HG03521 (cell line): ENCODE results near the gene OR6K2.
"Not testable (repeated sequence)": the region's sequence is repeated elsewhere in the genome, so short reads cannot be mapped to it uniquely, and the experiment has no call there.

ENCODE experiments used
- ATAC-seq: cut with Tn5 transposase; IDR thresholded peaks from one replicate; pipeline ENCODE4 v1.9.1; 2021; ENCODE audit warnings: mild to moderate bottlenecking, moderate library complexity; ENCODE audit not compliant: unreplicated experiment

OR6K2 gene

DNA sequence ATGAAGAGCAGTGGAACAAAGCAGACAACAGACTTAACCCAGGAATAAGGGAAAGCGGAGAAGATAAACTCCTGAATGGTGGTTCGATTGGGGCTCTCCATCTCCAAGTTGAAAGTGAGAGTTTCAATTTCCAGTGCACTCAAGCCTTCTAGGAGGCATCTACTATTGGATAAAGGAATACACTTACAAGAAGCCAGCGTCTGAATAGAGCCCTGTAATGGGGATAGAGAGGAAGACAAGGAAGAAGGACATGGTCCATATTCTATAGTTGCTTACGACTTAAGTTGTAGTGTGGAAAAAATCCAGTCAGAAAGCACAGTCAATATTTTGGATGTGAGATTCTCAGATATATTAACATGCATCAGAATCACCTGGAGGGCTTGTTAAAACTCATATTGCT lies at the start of gene OR6K2:
Gene OR6K2 (minus strand): TSS at position 101 of the 400 bp plus-strand sequence. CDS start 0 bp downstream, at position 101.
- no peak for ATAC-seq

DNA sequence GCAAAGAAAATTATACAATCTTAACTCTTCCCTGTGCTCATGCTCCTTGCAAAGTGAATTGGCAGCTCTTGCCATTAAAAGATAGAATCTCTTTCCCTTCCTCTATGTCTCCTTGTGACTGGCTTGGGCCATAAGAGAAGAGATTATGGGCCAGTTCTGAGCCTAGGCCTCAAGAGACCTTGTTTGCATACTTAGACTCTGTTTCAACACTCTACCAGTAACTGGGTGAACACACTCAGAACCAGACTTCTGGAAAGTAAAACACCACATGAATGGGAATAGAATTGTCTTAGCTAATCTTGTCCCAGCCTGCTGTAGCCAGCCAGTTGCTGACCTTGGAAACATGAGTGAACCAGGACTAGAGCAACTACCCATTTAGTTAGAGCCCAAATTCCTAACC lies 35.4 kb upstream of the OR6K2 start:
- ATAC-seq, result no peak

DNA sequence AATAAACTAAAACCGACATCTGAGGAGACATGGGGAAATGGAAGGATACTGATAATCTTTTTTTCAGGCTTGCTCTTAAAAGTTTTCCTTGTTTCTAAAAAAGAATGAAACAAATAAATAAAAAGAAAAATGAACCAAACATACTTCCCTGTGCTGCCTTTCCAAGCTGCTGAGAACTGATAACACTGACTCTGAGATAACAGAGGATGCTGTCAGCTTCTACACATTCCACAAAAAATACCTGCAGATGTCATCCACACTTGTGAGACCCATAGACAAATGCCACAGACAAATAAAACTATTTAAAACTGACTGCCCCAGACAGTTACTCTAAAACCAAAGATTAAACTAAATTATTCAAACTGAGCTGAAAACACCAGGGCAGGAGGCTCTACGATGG lies 32.1 kb upstream of the OR6K2 start:
- ATAC-seq, result no peak

- no peak for ATAC-seq
These were observed 31.3 kb upstream of the OR6K2 start for GRCh38 chr1:158731707-158732106.

DNA sequence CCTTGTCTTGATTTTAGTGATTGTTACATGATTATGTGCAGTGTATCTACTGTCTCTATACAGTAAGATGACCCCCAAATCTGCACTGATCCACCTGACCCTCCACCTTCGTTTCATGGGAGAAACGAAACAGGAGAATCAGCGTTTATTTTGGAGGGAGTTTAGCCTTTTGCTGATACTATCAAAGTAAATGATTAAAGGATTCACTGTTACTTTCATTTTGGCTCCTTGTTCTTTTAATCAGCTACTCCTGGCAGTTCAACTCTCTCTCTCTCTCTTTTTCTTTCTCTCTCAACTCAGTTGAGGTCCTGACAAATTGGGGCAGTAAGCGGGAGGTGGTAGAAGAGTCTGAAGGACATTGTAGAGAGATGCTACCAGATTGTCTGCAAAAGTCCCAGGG lies 30.0 kb upstream of the OR6K2 start:
- ATAC-seq, result no peak

- ATAC-seq, result no peak
These were observed 28.2 kb upstream of the OR6K2 start for GRCh38 chr1:158728510-158729225.

DNA sequence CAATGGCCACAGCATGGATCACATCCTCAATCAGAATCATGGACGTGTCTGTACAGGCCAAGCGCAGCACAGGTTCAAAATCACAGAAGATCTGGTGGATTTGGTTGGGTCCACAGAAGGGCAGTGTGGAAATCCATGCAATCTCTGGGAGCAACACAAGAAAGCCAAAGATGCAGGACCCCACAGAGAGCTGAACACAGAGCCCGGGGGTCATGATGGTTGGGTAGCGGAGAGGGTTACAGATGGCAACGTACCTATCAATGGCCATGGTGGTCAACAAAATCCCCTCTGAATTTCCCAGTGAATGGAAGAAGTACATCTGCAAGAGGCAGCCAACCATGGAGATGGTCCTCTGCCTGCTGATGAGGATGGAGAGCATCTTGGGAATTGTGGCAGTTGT lies 24.0 kb upstream of the OR6K2 start:
- ATAC-seq, result no peak

GRCh38 chr1:158720620-158721019 lies 20.2 kb upstream of the OR6K2 start, which contains the start of gene OR6K3:
OR6K3 (minus strand) TSS chr1:158720720; CDS start chr1:158718115, 2,605 bp downstream.
- ATAC-seq, result no peak

DNA sequence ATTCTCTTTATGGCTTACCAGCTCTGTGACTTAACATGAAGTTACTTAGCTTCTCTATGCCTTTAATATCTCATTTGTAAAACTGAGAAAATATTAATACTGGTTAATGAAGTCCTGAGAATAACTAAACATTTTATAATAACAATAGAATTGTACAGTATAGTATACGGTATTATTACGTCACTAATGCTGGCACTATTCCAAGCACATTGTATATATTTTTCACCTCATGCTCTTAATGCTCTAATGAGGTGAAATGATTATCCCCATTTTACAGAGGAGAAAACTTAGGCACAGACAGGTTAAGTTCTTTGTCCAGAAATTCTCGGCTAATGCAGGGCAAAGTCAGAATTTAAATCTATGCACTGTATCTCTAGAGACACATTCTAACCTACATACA lies 19.2 kb upstream of the OR6K2 start:
- ATAC-seq, result no peak

DNA sequence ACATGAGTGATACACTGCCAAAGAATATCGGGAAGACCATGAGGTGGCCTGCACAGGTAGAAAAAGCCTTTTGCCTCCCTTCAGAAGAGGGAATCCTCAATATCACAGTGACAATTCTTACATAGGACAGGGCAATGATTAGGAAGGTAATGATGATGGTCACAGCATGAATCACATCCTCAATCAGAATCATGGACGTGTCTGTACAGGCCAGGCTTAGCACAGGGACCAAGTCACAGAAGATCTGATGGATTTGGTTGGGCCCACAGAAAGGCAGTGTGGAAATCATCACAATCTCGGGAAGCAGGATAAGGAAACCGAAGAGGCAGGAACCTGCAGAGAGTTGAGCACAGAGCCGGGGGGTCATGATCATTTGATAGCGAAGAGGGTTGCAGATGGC lies 16.9 kb upstream of the OR6K2 start:
- ATAC-seq, result no peak

GRCh38 chr1:158716335-158716734 lies 15.9 kb upstream of the OR6K2 start:
- no peak for ATAC-seq

DNA sequence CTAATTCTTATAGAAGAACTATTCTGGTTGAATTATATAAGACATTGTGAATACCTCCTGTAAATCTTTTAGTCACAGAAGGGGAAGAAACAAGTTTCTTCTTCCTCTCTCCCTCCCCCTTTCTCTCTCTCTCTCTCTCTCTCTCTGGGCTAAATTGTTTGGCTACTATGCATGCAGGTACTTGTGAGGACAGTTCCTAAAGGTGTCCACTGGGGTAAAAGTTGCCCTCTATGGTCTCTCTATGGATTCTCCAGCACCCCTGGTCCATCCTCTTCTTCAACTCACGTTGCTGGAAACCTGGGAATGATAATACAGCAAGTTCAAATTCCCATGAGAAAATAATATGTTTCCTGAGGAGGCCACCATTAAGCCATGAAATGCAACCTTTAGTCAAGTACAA lies 14.3 kb upstream of the OR6K2 start:
- no peak for ATAC-seq

DNA sequence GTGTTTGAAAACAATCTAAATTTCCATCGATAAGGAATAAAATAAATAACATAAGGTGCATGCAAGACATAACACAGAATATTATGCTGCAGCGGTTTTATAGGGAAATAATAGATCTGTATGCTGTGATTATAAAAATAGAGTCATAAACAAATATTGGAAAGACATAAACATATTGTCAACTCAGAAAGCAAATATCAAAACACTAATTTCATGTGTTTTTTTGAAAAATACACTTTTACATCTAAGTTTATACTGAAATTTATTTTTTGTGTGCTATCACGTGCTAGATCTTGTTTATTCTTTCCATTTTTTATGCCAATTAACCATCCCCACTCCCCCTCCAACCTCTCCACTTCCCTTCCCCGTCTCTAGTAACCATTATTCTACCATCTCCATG lies 10.6 kb upstream of the OR6K2 start:
- no peak for ATAC-seq

- ATAC-seq, result no peak
These were observed 5.6 kb upstream of the OR6K2 start for GRCh38 chr1:158706096-158706495.

DNA sequence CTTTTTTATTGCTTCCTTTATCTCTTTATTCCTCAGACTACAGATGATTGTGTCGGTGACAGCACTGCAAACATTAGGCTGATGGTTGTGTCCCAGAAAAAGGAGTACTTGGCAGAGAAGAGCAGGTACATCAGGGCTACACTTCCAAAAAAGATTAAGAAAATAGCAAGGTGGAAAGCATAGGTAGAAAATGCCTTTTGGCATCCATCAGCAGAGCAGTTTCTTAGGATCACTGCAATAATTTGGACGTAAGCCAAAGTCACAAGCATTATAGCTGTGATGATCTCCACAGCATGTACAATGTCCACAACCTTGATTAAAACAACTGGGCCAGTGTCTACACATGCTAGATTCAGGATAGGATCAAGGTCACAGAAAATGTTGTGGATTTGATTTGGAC lies 5.9 kb downstream of the OR6K2 start:
- no peak for ATAC-seq

DNA sequence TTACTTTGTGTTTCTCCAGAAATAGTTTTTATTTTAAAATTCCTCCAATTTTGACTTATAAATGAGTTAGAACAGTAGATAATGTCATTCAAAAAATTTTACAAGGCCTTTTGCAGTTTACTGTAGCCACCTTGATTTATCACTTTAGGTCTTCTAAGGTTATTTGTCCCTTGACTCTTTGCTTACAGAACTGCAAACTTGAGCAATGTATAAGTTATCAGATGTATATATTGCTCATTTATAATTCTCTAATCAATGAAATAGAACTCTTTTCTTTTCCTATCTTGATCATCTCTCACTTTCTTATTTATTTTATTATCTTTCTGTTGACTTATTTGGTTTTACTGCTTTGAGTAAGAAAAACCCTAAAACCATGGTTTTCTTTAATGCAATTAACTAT lies 8.1 kb downstream of the OR6K2 start:
- no peak for ATAC-seq

DNA sequence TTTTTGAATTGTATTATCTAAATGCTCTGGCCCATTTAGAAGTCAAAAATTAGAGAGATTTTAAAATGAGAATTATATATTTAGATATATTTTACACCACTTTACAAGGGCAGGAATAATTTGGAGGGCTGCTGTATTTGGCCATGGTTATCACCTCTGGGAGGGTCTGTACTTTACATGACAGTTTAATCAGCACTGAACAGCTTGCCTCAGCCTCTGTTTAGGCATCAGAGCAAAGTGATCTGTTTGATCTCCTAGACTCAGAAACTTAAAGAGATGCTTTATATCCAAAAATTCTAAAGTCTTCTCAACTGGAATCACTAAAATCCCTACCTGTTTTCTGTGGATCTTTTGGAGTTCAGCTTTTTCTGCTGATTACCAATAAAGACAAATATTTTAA lies 8.5 kb downstream of the OR6K2 start:
- ATAC-seq, result no peak

DNA sequence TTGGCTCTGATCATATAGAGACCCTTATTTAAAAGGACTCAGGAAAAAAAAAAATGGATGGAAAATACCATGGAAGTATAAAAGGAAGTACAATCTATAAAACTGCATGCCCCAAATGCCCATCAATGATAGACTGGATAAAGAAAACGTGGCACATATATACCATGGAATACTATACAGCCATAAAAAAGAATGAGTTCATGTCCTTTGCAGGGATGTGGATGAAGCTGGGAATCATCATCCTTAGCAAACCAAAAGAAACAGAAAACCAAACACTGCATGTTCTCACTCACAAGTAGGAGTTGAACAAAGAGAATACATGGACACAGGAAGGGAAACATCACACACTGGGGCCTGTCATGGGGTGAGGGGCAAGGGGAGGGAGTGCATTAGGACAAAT lies 9.3 kb downstream of the OR6K2 start:
- not testable (repeated sequence) for ATAC-seq

- ATAC-seq, result no peak
These were observed 10.6 kb downstream of the OR6K2 start for GRCh38 chr1:158689875-158690274.

DNA sequence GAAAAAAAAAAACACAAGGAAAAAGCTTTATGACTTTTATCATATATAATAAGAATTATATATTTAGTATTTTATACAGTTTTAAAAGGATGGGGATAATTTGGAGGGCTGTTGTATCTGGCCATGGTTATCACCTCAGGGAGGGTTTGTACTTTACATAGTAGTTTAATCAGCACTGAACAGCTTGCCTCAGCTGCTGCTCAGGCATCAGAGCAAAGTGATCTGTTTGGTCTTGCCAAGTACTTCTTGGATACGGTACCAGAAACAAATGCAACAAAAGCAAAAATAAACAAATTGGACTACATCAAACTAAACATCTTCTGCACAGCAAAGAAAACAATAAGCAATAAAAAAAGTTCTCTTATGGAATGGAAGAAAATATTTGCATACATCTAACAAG lies 11.3 kb downstream of the OR6K2 start:
- no peak for ATAC-seq

DNA sequence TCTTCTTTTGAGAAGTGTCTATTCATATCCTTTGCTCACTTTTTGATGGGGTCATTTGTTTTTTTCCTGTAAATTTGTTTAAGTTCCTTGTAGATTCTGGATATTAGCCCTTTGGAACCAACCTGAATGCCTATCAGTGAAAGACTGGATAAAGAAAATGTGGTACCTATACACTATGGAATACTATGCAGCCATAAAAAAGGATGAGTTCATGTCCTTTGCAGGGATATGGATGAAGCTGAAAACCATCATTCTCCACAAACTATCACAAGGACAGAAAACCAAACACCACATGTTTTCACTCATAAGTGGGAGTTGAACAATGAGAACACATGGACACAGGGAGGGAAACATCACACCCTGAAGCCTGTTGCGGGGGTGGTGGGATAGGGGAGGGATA lies 12.1 kb downstream of the OR6K2 start:
- not testable (repeated sequence) for ATAC-seq

DNA sequence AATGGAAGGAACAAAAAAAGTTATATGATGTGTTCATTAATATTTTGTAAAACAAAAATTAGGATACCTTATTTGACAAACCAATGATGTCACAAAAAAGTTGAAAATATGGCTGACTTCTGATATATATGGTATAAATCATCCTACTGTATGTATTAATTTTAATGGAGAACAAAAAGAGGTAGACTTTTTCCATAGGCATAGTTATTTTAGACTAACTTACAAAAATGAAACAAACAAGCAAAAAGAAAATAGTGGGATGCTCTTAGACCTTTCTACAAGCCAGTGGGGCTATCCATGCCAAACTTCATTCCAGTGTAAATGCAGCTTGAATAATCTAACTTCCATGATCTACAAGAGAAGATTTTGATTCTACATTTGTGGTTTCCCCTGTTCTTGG lies 13.4 kb downstream of the OR6K2 start:
- no peak for ATAC-seq
